ENCODE data around the gene NTPCR.

NTPCR gene

GRCh38 chr1:232904566-232904965, 45.8 kb upstream of the NTPCR start:
- no peak overlapping the region for H3K27ac Mint-ChIP-seq
- peaks cover 3% of the 10 kb centered on the region for H3K9me3 Mint-ChIP-seq
- DNase-seq, result no peak
- peaks cover 53% of the 10 kb centered on the region for H3K4me1 Mint-ChIP-seq
- no peak overlapping the region for H3K4me3 Mint-ChIP-seq
- no peaks in the 10 kb centered on the region for H3K27me3 Mint-ChIP-seq (ENCODE audit: low read depth, poor library complexity)
- no peak for TF ChIP-seq CTCF (IDR thresholded peaks at IDR 0.05)
- H3K36me3 Mint-ChIP-seq (ENCODE audit: low read depth), result no peaks in the 10 kb centered on the region

DNA sequence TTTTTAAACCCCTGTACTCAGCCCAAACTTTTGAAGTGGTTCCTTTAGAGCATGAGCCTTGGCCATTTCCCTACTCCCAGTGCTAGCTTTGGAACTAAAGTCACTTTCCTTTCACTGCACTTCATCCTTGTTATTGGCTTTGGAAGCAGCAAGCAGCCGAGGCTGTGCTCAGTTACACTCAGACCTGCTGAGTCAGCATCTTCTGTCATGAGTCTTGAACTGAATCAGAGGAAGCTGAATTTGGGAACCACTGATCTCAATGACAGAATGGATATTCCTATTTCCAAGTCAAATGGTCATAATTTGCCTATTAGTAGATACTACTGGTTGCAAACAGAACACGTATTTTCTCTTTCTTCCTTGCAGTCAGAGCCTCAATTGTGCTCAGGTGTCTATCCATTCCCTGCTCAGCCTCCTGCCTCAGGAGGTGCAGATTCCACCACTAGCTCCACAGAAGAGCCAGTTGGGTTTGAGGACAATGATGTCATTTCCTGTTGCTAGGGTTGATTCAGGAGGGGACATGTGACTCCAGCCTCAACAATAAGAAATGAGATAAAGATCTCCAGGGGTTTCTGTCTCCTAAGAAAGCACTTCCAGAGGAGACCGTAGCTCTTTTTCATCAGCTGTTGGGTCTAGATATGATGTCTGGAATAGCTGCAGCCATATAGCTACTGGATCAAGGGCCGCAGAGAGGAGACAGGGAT, 44.9 kb upstream of the NTPCR start:
- Mint-ChIP-seq H3K36me3 (ENCODE audit: low read depth) (no peaks in the 10 kb centered on the region), H3K4me1 (peaks cover 48% of the 10 kb centered on the region), H3K27ac (no peak overlapping the region), H3K27me3 (ENCODE audit: low read depth, poor library complexity) (no peaks in the 10 kb centered on the region), H3K4me3 (no peak overlapping the region), H3K9me3 (peaks cover 4% of the 10 kb centered on the region)
- no peak for DNase-seq
- TF ChIP-seq CTCF (IDR thresholded peaks at IDR 0.05), result no peak

DNA sequence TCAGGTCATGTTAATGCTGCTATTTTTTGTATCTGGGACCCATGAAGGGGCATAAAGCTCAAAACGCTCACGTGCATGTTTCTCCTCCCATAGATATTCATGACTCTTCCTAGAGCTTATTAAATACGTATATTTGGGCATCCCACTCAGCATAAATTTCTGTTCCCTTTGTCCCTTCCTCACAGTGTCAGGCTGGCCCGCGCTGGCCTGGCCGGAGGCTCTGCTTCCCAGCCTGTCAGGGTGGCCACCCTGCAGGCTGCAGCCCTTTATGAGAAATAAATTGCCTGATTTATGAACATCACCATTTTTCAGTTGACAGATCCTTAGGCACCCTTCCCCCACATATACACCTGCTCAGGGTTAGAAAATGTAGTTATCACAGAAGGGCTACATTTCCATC, 44.0 kb upstream of the NTPCR start:
- no peak for DNase-seq
- Mint-ChIP-seq H3K27ac (no peak overlapping the region), H3K9me3 (peaks cover 7% of the 10 kb centered on the region), H3K27me3 (ENCODE audit: low read depth, poor library complexity) (no peaks in the 10 kb centered on the region), H3K4me1 (peaks cover 39% of the 10 kb centered on the region), H3K4me3 (no peak overlapping the region), H3K36me3 (ENCODE audit: low read depth) (no peaks in the 10 kb centered on the region)
- TF ChIP-seq CTCF (IDR thresholded peaks at IDR 0.05), result no peak

- Mint-ChIP-seq H3K27ac (no peak overlapping the region), H3K27me3 (ENCODE audit: low read depth, poor library complexity) (no peaks in the 10 kb centered on the region), H3K9me3 (peaks cover 3% of the 10 kb centered on the region), H3K36me3 (ENCODE audit: low read depth) (no peaks in the 10 kb centered on the region), H3K4me3 (no peak overlapping the region), H3K4me1 (peaks cover 28% of the 10 kb centered on the region)
- TF ChIP-seq CTCF (IDR thresholded peaks at IDR 0.05), result no peak
- no peak for DNase-seq
Measured at GRCh38 chr1:232908831-232909230, 41.6 kb upstream of the NTPCR start.

DNA sequence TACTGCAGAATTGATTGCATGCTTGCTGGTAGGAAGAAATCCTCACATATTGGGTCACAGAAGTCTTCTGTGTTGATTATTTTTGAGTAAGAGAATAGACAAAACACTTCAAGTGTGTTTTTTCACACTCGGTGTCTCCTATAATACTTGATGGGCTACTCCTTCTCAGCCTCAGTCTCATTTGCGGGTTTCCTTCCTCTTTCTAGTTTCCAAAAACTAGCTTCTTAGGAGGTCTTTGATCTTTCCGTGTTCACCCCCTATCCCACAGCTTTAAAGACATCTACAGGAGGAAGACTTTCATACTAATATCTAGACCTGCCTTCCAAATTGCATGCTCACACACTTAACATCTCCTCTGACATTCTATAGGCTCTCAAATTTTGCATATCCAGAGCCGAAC, 40.7 kb upstream of the NTPCR start:
- no peaks in the 10 kb centered on the region for H3K36me3 Mint-ChIP-seq (ENCODE audit: low read depth)
- H3K27ac Mint-ChIP-seq, result no peak overlapping the region
- no peak for DNase-seq
- peaks cover 3% of the 10 kb centered on the region for H3K9me3 Mint-ChIP-seq
- H3K4me1 Mint-ChIP-seq, result peaks cover 28% of the 10 kb centered on the region
- no peaks in the 10 kb centered on the region for H3K27me3 Mint-ChIP-seq (ENCODE audit: low read depth, poor library complexity)
- no peak for TF ChIP-seq CTCF (IDR thresholded peaks at IDR 0.05)
- no peak overlapping the region for H3K4me3 Mint-ChIP-seq

- H3K4me3 Mint-ChIP-seq, result no peak overlapping the region
- H3K27me3 Mint-ChIP-seq (ENCODE audit: low read depth, poor library complexity), result peaks cover 3% of the 10 kb centered on the region
- H3K27ac Mint-ChIP-seq, result no peak overlapping the region
- peaks cover 3% of the 10 kb centered on the region for H3K9me3 Mint-ChIP-seq
- peaks cover 18% of the 10 kb centered on the region for H3K4me1 Mint-ChIP-seq
- DNase-seq, result no peak
- H3K36me3 Mint-ChIP-seq (ENCODE audit: low read depth), result no peaks in the 10 kb centered on the region
- TF ChIP-seq CTCF (IDR thresholded peaks at IDR 0.05), result no peak
Measured at GRCh38 chr1:232911027-232911599, 39.3 kb upstream of the NTPCR start.
